Skeletal muscle tissue (tissue), 4 donors: ENCODE results near the gene ANXA10. TPM values are rescaled to one million over a fixed set of nuclear protein-coding genes. Genes with fewer than 3 reads are reported as not detected.

Experiments
- H3K27ac ChIP-seq: one replicate; pipeline ENCODE4 v1.7.0; 2013; ENCODE audit warnings: mild to moderate bottlenecking, low read depth, low read length, inconsistent platforms
- H3K27me3 ChIP-seq, 3 donors: one replicate each; pipeline ENCODE4 v1.7.0; 2013; ENCODE audit warnings: low read length in 3 of 3; ENCODE audit not compliant: control insufficient read depth in 3 of 3, insufficient read depth in 3 of 3
- H3K36me3 ChIP-seq, 3 donors: one replicate each; pipeline ENCODE4 v1.7.0; 2013; ENCODE audit warnings: low read length in 3 of 3; ENCODE audit not compliant: control insufficient read depth in 3 of 3, insufficient read depth in 3 of 3
- H3K4me1 ChIP-seq, 3 donors: one replicate each; pipeline ENCODE4 v1.7.0; 2013; ENCODE audit warnings: low read length in 3 of 3, mild to moderate bottlenecking in 3 of 3; ENCODE audit not compliant: control insufficient read depth in 3 of 3, insufficient read depth in 3 of 3
- H3K4me3 ChIP-seq, 3 donors: one replicate each; pipeline ENCODE4 v1.7.0; 2013; ENCODE audit warnings: low read length in 3 of 3
- H3K9ac ChIP-seq, 3 donors: one replicate each; pipeline ENCODE4 v1.7.0; 2013; ENCODE audit warnings: low read length in 3 of 3, mild to moderate bottlenecking in 3 of 3, moderate library complexity in 2 of 3, low read depth in 1 of 3
- H3K9me3 ChIP-seq, 3 donors: one replicate each; pipeline ENCODE4 v1.7.0; 2013; ENCODE audit warnings: low read length in 3 of 3; ENCODE audit not compliant: control insufficient read depth in 3 of 3
- total RNA-seq: library from RNA; depleted of rRNA; stranded (reverse); fragments of >200 nt; gene quantifications from one replicate; pipeline ENCODE4 v1.2.3, GENCODE V29; 2014
- donor health status: Osteomylitis.

ANXA10 gene
- total RNA-seq, 1 donor from 2014 or later: not detected

DNA sequence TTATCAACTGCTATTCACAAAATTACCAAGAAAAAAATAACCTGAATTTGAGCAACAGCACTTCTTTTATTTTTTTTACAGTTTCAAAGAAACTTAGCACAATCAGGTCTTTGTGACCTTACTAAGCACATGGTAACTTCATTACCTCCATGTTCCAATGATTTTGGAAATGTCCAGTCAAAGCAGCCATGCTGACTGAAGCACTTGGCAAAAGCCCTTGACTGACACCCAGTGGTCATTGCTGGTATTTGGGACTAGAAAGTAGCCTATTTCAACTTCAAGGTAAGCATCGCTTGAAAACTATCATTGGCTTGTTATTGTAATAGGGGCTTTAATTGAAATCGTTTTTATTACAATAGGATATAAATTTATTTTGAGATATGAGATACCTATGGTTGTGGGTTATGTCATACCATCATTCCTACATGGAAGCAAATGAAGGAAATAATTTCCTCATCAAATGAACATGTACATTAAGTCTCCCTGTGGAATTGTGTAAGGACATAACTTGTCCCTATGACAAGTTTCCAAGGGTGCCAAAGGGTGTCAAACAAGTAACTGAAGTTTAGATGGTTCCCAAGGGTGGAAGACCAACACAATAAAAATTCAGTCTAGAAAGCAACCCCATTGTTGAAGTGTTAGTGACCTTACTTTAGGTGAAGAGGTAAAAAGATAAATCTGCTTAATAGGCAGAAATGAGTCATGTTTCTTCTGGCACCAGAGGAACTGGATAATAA lies 15.2 kb upstream of the ANXA10 start:
- Histone ChIP-seq H3K4me1 (no peaks in the 10 kb centered on the region), H3K27me3 (no peaks in the 10 kb centered on the region), H3K9me3 (no peaks in the 10 kb centered on the region), H3K9ac (no peak overlapping the region), H3K36me3 (no peaks in the 10 kb centered on the region), H3K27ac (no peak overlapping the region), H3K4me3 (no peak overlapping the region)

DNA sequence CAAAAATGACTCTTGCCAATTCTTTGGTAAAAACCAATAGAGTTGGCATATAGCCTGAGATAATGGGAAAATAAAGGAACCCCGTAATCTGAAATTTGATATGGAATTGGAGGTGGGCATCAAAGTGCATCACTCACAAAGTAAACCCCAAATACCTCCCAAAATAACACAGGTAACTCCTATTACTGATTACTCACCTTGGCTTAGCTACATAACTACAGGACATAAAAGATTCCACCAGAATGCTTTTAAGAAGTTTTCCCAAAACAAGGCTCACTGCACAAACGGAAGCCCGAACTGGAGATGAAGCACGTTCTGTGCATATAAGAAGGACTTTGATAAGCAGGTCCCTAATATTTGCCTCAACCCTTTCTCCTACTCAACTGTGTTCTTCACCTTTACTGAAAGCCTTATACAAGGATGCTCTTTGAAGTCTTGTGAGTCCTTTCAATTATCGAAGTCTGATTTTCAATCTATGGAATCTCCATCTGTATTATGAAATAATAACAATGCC lies 14.6 kb upstream of the ANXA10 start:
- Histone ChIP-seq H3K36me3 (no peaks in the 10 kb centered on the region), H3K27ac (no peak overlapping the region), H3K9me3 (no peaks in the 10 kb centered on the region), H3K27me3 (no peaks in the 10 kb centered on the region), H3K4me3 (no peak overlapping the region), H3K9ac (no peak overlapping the region), H3K4me1 (no peaks in the 10 kb centered on the region)

DNA sequence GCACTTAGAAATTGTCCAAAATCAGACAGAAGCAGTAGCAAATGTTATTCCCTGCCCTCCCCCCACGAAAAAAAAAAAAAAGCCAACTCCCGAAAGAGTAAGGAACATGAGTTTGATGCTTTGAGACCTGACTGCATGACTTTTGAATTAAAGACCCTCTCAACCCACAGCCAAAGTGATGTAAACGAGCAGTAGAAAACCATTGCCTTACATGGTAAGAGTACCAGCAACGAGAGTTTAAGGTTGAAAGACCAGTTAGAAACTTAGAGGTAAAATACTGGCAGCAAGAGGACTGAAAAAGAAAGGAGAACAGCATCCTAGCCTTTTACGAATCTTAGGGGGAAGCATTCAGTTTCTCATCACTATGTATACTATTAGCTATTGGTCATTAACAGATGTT lies 10.0 kb upstream of the ANXA10 start:
- Histone ChIP-seq H3K27ac (no peak overlapping the region), H3K4me1 (no peaks in the 10 kb centered on the region), H3K4me3 (no peak overlapping the region), H3K9me3 (peaks cover under 1 to 4% (median 3%) of the 10 kb centered on the region in 3 donors), H3K36me3 (no peaks in the 10 kb centered on the region), H3K27me3 (no peaks in the 10 kb centered on the region), H3K9ac (no peak overlapping the region)

DNA sequence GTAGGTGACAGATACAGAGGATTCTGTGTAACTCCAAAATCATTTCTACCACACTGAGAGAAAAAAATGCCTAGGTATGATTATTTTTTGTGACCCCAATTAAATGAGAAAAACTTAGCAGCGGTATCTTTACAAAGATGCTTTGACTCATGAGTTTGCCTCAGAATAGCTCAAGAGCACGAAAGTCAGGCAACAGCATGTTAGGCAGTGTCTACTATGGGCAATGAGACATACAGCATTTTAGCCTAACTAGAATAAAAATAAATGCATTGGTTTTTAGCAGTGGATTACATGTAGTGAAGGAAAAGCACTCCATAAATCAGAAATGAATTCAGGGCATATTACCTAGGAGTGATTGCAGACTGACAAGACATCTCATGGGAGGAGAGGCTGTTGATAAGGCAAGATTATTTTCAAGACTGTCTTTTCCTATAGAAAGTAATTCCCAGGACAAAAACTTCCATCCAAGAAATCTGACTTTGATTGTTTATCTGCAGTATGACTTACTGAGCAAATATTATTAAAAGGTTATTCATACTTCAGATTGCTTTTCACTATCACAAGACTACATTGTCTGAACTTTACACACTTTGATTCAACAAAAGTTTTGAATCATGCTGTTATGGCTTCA lies 3.6 kb downstream of the ANXA10 start:
- no peak overlapping the region for H3K9ac ChIP-seq
- no peak overlapping the region for H3K4me3 ChIP-seq
- H3K27ac ChIP-seq: no peak overlapping the region
- no peaks in the 10 kb centered on the region for H3K36me3 ChIP-seq
- H3K27me3 ChIP-seq: no peaks in the 10 kb centered on the region
- H3K4me1 ChIP-seq: no peaks in the 10 kb centered on the region
- no peaks in the 10 kb centered on the region for H3K9me3 ChIP-seq

DNA sequence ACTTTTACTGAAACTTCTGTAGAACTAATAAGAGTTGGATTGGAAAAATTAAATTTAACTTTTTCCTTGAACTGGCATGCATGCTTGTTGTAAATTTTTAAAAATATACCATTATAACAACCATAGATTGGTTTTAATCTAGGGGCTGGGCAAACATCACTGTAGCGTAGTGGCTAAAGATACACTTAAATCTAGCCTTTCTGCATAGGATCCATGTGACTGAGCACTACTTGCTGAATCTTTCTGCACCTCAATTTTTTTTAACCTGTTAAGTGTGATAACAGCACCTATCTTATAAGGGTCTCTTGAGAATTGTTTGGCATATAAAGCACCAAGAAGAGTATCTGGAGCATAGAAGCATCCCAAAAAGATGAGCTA lies 4.1 kb downstream of the ANXA10 start:
- no peaks in the 10 kb centered on the region for H3K4me1 ChIP-seq
- no peaks in the 10 kb centered on the region for H3K27me3 ChIP-seq
- no peak overlapping the region for H3K4me3 ChIP-seq
- no peak overlapping the region for H3K9ac ChIP-seq
- no peak overlapping the region for H3K27ac ChIP-seq
- H3K9me3 ChIP-seq: no peaks in the 10 kb centered on the region
- H3K36me3 ChIP-seq: no peaks in the 10 kb centered on the region

DNA sequence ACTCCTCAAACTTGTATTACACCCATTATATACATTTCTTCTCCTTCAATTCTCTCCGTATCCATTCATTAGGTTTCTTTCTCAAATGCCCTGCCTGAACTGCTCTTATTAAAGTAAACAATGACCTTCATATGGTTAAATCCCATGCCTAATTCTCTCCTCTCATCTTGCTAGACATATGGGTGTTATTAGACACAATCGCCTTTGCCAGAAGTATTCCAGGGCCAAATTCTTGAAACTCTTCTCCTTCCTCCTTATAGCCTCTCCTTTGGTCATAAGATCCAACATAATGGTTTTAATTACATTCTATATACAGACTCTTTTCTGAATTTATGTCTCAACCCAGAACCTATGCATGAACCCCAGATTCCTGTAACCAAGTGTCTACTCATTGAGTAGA lies 4.8 kb downstream of the ANXA10 start:
- Histone ChIP-seq H3K36me3 (no peaks in the 10 kb centered on the region), H3K27me3 (no peaks in the 10 kb centered on the region), H3K27ac (no peak overlapping the region), H3K4me1 (no peaks in the 10 kb centered on the region), H3K9ac (no peak overlapping the region), H3K4me3 (no peak overlapping the region), H3K9me3 (no peaks in the 10 kb centered on the region)

DNA sequence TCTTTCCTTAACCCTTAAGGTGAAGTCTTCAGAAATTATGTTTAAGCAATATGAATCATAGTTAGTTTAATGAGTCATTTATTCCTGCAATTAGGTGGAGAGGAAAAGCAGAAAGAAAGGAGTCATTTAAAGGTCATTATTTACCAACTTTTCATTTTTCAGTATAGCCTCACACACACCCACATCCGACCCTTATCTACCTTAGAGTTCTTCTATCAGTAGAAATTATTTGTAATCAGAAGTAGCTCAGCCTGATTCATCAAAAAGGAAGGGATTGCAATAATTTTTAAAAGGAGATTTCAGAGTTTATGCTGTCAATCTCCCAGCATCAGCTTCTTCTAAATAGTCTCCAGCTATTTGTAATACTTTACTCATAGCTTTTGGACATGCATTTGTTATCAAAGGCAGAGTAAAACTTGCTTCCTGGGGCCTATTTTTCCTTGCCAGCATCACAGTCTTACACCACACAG lies 5.9 kb downstream of the ANXA10 start:
- H3K4me3 ChIP-seq: no peak overlapping the region
- H3K27me3 ChIP-seq: no peaks in the 10 kb centered on the region
- no peak overlapping the region for H3K9ac ChIP-seq
- H3K27ac ChIP-seq: no peak overlapping the region
- H3K36me3 ChIP-seq: no peaks in the 10 kb centered on the region
- H3K4me1 ChIP-seq: no peaks in the 10 kb centered on the region
- H3K9me3 ChIP-seq: no peaks in the 10 kb centered on the region

DNA sequence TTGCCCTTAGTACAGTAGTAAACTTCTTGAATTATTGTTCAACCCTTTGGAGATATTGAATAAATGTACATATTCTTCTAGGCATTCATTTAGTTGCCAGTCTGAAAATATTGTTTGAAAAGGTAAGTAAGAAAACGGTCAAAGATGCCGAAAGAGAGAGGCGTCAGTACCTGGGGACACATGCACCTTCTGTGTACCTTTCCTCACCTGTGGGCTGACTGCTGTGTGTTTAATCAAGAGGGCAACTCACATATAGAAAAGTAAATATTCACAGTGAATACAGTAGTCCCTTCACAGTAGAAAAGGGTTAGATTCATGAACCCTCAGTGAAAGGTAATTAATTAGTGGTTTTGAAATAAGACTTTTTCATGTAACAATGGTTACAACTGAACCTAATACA lies 6.9 kb downstream of the ANXA10 start:
- no peaks in the 10 kb centered on the region for H3K27me3 ChIP-seq
- H3K4me3 ChIP-seq: no peak overlapping the region
- H3K27ac ChIP-seq: no peak overlapping the region
- no peaks in the 10 kb centered on the region for H3K36me3 ChIP-seq
- H3K9me3 ChIP-seq: no peaks in the 10 kb centered on the region
- no peaks in the 10 kb centered on the region for H3K4me1 ChIP-seq
- H3K9ac ChIP-seq: no peak overlapping the region

DNA sequence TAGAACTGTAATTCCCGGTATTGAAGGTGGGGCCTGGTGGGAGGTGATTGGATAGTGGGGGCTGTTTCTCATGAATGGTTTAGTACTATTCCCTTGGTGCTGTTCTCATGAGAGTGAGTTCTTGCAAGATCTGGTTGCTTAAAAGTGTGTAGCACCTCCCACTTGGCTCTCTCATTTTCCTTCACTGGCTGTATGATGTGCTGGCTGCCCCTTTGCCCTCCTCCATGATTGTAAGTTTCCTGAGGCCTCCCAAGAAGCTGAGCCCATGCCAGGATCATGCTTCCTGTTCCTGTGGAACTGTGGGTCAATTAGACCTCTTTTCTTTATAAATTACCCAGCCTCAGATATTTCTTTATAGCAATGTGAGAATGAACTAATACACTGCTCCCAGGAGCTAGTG lies 8.7 kb downstream of the ANXA10 start:
- no peak overlapping the region for H3K9ac ChIP-seq
- no peak overlapping the region for H3K4me3 ChIP-seq
- no peaks in the 10 kb centered on the region for H3K27me3 ChIP-seq
- H3K36me3 ChIP-seq: no peaks in the 10 kb centered on the region
- H3K9me3 ChIP-seq: no peaks in the 10 kb centered on the region
- H3K4me1 ChIP-seq: no peaks in the 10 kb centered on the region
- no peak overlapping the region for H3K27ac ChIP-seq

DNA sequence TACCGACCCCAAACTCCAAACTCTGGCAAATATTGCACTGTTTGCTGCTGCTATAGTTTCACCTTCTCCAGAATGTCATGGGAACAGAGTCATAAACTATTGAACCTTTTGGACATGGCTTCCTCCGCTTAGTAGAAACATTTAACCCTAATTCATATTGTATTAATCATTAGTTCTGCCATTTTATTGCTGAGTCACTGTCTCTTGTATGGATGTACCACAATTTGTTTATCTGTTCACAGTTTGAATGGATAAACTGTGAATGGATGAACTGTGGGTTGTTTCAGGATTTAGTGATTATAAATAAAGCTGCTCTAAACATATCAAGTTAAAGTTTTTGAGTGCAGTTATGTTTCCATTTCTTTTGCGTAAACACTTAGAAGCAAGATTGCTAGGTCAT lies 10.1 kb downstream of the ANXA10 start:
- H3K27ac ChIP-seq: no peak overlapping the region
- no peaks in the 10 kb centered on the region for H3K36me3 ChIP-seq
- no peak overlapping the region for H3K4me3 ChIP-seq
- H3K9ac ChIP-seq: no peak overlapping the region
- no peaks in the 10 kb centered on the region for H3K9me3 ChIP-seq
- no peaks in the 10 kb centered on the region for H3K4me1 ChIP-seq
- no peaks in the 10 kb centered on the region for H3K27me3 ChIP-seq
